Smooth muscle cell of the brain vasculature (primary cell): ENCODE measurements around the gene PADI1.

Experiments used
- DNase-seq: peaks from one replicate; pipeline ENCODE4 v3.0.0-alpha.2; 2012; ENCODE audit warnings: low read depth, low spot score

The PADI1 gene

DNA sequence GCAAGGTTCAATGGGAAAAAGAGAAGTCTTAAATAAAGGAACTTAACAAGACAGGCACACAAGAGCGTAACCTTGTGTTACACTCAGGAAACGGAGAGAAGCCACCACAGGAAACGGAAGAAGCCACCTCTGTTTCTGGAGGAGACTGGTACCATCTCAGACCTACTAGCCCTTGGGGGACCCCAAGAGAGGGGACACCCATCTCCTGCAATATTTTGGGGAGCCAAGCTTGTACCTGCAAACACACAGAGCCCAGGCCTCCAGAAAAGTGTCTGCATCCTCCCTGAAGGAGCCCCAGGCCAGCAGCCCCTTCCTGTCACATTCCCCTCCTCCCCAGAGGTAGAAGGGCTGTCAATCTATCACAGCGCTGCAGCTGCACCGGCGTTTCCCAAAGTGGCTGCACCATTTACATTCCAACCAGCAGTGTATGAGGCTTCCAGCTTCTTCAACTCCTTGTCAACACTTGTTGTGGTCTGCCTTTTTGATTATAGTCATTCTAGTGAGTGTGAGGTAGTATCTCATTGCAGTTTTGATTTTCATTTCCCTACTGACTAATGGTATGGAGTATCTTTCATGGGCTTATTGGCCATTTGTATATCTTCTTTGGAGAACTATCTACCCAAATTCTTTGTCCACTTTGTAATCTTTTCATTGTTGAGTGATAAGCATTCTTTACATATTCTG lies 23.0 kb upstream of the PADI1 start:
- DNase-seq = no peak

- DNase-seq = no peak
Measured at GRCh38 chr1:17183388-17184160, 21.4 kb upstream of the PADI1 start.

GRCh38 chr1:17184161-17184665 lies 20.7 kb upstream of the PADI1 start:
- DNase-seq = no peak

GRCh38 chr1:17184822-17185484 lies 20.0 kb upstream of the PADI1 start:
- no peak for DNase-seq

DNA sequence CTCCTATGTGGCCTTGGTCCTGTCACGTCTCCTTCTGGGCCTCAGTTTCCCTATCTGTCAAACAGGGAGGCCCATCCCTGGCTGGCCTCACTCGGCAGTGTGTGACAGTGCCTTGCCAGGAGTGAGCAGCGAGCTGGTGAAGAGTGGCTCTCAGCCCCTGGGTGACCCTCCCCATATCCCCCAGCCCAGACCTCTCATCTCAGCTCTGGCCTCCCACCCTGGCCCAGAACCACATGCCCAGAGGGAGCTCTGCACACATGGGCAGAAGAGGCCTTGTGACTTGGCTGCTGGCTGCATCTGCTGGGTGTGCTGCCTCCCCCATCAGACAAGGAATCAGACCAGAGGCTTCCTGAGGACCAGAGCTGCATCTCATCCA lies 19.5 kb upstream of the PADI1 start:
- DNase-seq = no peak

DNA sequence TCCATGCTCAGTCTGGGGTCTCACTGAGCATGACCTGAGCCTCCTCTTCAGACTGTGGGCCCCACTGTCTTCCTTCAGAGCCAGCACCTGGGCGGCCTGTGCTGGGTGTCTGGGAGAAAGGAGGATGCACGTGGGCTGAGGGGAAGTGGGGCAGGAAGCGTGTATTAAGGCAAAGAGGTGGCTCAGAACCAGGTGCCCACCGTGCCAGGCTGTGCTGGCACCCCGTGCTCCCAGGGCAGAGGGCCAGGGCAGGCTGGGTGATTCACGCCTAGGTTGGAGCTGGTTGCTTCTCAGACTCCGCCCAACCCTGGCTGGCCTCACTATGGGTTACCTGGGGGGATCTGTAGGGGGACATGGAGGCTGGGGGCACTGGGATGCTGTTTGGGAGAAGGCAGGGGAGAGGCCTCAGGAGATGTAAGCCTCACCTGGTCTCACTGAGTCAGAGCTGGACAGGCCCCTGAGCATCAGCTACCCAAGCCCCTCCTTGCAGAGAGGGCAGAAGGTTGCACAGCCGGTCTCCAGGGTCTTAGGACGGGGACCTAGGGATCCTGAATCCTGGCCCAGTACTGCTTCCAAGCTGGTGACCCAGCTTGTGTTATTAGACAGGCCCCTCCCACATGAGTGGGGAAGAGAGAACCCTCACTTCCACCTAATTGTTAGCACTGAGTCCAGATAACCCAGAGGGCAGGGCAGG lies 18.6 kb upstream of the PADI1 start:
- DNase-seq = no peak

DNA sequence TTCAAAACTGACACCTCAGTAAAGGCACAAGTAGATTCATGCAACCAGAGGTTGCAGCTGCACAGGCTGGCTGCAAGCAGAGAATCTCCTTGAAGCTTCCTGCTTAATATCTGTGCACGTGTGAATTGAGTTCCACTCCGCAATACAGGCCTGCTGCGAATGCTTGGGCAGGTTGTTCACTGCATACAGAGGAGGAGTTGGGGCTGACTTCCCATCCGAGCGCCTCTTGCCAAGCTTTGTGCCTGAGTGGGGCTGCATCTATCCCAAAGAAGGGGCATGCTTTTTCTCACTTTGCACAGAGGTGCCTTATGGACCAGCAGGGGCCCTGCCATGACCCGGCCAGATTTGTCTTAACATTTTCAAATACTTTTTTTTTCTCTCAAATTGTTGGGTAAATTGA lies 17.9 kb upstream of the PADI1 start:
- DNase-seq = no peak

DNA sequence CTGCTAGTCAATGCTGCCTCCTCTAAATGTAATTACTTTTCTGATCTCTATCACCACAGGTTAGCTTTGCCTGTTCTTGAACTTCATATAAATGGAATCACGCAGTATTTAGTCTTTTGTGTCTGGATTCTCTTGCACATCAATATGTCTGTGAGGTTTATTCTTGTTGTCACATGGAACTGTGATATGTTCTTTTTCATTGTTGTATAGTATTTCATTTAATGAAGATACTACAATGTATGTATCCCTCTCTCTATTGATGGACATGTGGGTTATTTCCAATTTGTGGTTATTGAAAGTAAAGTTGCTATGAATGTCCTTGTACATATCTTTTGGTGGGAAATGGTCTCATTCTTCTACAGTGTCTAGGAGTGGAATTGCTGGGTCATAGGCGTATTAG lies 16.7 kb upstream of the PADI1 start:
- DNase-seq = no peak

DNA sequence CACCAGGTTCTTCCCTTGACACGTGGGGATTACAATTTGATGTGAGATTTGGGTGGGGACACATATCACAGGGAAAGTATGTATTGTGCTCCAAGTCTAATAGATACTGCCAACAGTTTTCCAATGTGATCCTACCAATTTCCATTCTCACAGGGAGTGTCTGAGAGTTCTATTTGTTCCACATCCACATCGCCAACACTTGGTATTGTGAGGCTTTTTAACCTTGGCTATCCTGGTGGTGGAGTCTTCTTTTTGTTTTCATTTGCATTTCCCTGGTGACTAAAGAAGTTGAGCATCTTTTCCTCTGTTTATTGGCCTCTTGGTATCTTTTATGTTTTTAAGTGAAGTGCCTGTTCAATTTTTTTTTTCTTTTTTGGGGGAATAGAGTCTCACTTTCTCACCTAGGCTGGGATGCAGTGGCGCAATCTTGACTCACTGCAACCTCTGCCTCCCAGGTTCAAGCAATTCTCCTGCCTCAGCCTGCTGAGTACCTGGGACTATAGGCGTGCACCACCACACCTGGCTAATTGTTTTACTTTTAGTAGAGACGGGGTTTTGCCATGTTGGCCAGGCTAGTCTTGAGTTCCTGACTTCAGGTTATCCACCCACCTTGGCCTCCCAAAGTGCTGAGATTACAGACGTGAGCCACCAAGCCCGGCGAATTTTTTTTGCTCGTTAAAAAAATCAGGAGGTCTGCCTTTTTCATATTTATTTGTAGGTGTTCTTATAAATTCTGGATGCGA lies 15.9 kb upstream of the PADI1 start:
- no peak for DNase-seq

- no peak for DNase-seq
Measured at GRCh38 chr1:17189632-17189990, 15.3 kb upstream of the PADI1 start.

DNA sequence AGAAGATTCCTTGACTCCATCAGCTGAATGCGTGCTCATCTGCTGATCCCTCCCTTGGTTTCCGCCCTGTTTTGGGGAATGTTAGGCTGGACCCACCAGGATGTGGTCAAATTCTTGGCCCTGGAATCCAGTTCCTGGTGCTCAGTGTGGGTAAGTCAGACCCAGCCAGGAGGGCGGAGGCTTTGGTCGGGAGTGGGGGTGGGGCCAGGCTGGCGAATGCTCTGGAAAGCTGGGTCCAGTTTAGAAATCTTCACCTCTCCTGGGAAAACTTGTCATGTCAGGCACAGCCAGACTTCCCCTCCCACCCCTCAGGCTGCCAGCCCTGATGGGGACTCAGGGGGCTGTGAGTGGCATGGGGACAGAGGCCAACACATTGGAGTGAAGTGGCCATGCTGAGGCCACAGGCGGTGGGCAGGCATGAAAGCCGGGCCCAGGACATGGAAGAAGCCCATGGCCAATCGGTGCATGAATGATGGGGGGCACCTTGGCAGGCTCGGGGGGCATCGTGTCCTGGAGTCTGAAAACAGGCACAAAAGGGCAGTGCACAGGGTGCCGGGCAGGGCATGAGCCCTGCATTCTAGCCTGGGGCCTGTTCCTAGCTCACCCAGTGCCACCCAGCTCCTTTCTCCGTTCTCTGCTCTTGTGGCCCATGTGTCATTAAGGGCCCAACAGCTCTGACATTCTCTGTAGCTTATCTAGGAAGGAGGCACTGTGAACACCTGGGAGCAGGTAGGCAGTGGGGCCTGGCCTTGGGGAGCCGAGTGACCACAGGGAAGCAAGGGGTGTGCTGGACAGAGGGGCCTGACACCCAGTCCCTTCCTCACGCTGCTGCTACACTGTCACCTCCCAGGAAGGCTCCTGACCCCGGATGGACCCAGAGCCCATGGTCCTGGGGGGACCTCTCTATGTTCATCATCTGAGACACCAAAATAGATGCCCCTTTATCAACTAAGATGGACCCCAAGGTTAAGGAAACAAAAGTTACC lies 14.6 kb upstream of the PADI1 start:
- DNase-seq = peak; percentile 57

- no peak for DNase-seq
Measured at GRCh38 chr1:17191990-17192242, 13.0 kb upstream of the PADI1 start.

DNA sequence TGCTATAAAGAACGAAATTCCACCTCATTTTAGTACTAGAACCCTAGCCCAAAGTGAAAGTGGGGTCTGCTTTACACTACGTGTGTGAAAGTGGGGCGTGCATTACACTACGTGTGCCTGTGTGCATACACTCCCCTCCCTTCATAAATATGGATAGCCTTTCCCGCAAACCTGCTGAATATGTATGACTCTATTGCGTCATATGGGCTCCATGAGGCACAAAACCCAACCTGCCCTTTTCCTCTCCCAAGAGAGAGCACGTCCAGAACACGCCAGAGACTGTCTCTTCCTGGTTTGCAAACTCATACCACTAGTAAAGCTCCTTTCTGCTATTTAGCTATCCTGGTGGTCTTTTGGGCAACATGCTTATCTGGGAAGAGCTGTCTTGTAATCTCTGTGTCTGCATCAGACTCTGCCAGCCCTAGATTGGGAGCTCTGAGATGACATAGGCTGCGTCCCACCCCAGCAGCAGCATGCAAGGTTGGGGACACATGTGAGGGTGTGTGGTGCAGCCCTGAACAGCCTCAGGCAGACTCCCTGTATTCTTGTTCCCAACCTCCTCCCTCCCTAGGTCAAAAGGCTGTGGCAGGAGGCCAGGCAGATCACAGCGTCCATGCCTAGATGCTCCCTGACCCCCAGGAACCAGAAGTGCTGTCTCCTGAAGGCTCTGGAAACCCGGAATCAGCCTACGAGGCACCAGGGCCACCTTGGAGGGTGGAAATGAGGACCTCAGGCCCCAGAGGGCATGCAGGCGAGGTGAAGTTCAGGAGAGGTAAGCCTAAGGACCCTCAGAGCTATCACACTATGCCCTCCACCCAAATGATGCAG lies 12.3 kb upstream of the PADI1 start:
- DNase-seq = no peak

DNA sequence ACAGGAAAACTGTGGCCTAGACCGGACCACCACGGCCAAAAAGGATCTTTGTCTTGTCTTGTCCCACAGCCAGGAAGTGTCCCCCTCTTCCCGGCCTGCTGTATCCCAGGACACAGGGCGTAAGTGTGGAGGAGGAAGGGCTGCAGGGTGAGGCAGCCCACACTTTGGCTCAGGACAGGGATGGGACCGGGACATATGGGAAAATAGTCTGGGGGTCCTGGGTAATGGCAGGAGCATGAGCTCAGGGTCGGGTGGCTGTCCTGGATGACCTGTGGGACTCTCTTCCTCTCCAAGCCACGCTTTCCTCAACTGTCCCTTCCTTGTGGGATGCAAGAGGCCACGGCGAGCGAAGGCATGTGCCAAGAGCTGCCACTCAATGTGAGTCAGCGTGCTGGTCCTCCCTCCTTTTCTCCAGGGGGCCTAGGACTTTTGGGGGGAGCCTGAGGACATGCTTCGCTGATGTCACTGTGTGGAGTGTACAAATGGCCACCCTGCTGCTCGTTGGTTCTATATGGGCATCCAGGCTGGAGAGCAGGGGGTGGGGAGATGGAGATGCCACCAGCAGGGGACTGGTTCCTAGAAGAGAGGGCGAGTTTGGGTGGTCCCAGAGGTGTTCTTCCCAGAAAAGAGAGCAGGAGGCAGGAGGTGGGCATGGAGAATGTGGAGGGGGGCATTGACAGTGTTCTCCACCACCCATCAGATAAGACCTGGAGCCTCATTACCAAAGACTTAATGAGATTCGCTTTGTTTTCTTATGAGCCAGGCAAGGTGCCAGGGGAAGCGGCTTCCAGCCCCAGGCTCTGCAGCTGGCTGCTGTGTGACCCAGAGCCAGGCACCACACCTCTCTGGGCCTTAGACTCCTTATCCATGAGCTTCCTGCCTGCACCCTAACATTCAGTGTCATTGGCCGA lies 11.5 kb upstream of the PADI1 start:
- no peak for DNase-seq

DNA sequence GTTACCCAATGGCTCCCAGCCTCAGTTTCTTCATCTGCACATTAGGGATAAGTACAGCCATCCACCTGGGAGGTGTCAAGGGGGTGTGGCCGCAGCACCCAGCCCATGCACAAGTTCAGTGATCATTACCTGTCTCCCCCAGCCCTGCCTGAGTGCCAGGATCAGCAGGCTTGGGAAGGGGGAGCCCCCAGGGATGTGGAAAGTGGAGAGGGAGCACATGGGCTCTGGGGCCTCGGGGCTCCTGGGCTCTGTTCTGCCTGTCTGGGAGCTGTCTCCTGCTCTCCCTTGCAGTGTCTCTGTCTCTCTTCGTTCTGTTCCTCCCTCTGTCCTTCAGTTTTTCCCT lies 10.8 kb upstream of the PADI1 start:
- no peak for DNase-seq

DNA sequence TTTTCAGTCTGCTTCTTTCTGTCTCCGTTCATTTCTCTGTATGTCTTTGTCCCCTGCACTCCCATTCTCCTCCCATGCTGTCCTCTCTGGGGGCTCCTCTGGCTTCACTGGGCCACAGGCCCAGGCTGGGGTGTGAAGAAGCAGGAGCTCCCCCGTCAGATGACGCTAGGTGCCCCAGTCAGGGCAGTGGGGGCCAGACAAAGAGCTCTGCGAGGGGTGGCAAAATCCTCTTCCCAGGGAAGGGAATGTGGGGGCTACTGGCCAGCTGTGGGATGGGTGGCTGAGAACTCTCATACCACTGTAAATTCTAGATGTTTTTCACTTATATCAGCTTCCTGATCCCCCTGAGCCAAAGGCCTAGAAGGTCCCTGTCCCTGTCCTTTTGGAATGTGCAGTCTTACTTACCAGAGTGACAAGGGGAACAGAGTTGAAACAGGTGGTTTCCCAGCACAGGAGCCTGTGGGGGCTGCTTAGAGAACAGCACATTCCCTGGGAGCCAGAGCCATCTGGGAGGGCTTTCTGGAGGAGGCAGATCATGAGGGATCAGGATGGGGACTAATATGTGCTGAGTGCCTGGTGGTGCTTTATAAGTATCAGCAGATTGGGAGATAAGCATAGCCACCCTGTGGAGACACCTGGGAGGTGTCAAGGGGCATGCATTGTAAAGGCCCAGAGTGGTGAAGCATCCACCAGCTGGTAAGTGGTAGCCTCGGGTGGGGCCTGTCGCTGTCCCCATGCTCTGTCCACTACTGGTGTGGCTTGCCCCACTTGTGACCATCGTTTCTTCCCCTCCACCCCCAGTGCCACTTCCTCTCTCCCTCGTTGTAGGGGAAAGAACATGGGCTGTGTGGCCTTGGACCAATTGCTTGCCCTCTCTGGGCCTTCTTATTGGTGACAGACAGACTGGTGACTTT lies 10.1 kb upstream of the PADI1 start:
- no peak for DNase-seq

- DNase-seq = no peak
Measured at GRCh38 chr1:17195731-17196130, 9.2 kb upstream of the PADI1 start.
